Coronary artery (tissue), 2 donors: Measurements from ENCODE around the gene RBM48.
"Not testable (repeated sequence)": the region's sequence is repeated elsewhere in the genome, so short reads cannot be mapped to it uniquely, and the experiment has no call there.

ENCODE experiments used
- DNase-seq: peaks from one replicate; pipeline ENCODE4 v3.0.0-alpha.2; 2017; ENCODE audit warnings: low spot score
- H3K27ac ChIP-seq, 2 donors: fragments of 200-600 bp; sonication (generic); one replicate each; pipeline ENCODE4 v1.5.1; 2016 to 2019
- H3K4me3 ChIP-seq: fragments of 200-600 bp; sonication (generic); 2 replicates; pipeline ENCODE4 v1.5.1; 2016; ENCODE audit warnings: mild to moderate bottlenecking, moderate library complexity
- TF ChIP-seq, protein P1 (sequence below): fragments of 200-600 bp; sonication (generic); IDR thresholded peaks from one replicate; pipeline ENCODE4 v1.5.1; 2019; ENCODE audit warnings: antibody characterized with exemption

Gene RBM48

DNA sequence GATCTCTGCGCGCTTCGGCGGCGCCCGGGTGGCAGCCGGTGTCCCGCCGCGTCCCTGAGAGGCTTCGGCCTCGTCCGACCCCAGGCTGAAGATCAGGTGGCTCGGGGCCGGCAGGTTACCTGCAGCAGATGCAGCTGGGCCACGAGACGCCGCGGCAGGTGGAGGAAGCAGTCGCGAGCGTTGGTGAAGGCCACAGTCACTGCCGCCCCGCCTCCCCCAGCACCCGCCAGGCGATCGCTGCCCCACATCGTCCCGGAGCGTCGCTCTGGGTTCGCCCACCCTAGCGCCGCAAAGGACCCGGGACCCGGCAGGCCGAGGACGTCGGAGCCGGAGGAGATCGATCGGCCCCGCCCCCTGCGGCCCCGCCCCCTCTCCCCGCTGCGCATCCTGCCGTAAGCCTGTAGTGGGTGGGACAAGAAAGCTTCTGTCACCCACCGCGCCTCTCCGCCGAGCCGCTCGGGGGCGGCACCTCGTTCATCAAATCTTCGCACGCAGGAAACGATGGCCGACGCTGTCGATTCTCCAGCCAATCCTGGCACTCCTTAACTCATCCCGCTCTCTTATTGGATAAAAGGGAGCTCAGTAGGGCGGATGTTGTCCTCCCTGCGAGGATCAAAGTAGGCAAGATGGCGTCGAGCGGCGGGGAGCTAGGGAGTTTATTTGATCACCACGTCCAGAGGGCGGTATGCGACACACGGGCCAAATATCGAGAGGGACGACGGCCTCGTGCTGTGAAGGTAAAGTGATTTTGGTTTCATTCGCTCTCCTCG is at the start of gene RBM48, which contains the start of gene PEX1:
Gene RBM48, plus strand, starts transcription at position 608 of the 770 bp plus-strand sequence. Its CDS starts 19 bp downstream, at position 627.
Gene PEX1, minus strand, starts transcription at position 333 of the 770 bp plus-strand sequence. Its CDS starts 85 bp downstream, at position 248.
- Histone ChIP-seq H3K4me3 (peak within 1 kb of the TSS; percentile 99), H3K27ac (peak within 1 kb of the TSS; percentile 86 to 90)
- TF ChIP-seq, protein P1, sequence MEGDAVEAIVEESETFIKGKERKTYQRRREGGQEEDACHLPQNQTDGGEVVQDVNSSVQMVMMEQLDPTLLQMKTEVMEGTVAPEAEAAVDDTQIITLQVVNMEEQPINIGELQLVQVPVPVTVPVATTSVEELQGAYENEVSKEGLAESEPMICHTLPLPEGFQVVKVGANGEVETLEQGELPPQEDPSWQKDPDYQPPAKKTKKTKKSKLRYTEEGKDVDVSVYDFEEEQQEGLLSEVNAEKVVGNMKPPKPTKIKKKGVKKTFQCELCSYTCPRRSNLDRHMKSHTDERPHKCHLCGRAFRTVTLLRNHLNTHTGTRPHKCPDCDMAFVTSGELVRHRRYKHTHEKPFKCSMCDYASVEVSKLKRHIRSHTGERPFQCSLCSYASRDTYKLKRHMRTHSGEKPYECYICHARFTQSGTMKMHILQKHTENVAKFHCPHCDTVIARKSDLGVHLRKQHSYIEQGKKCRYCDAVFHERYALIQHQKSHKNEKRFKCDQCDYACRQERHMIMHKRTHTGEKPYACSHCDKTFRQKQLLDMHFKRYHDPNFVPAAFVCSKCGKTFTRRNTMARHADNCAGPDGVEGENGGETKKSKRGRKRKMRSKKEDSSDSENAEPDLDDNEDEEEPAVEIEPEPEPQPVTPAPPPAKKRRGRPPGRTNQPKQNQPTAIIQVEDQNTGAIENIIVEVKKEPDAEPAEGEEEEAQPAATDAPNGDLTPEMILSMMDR: no peak
- peak; percentile 99 for DNase-seq

DNA sequence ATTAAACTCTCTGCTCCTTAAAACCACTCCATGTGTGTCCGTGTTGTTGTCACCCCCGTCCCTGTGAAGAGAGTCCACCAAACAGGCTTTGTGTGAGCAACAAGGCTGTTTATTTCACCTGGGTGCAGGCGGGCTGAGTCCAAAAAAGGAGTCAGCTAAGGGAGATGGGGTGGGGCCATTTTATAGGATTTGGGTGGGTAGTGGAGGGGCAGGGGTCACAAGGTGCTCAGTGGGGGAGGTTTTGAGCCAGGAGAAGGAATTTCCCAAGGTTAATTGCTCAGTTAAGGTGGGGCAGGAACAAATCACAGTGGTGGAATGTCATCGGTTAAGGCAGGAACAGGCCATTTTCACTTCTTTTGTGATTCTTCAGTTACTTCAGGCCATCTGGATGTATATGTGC is 49.4 kb upstream of the RBM48 start:
- H3K27ac ChIP-seq, DNase-seq, H3K4me3 ChIP-seq: not testable (repeated sequence)

DNA sequence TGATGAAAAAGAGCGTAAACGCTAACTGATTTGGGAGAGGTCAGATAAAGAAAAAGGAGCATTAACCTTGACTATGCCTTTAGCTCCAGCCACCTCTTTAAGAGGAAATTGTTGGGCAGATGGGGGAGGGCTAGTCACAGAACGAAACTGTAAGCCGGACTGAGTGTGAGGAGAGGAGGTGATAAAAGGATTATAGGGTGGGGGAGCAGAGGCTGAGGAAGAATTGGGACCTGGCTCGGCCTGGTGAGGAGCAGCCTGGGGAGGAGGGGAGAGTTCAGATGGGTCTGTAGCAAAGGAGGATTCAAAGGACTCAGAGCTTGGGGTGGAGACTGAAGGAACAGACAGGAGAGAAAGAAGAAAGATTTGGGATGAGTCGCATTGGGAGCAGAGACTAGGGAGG is 45.0 kb upstream of the RBM48 start:
- H3K27ac ChIP-seq, DNase-seq, H3K4me3 ChIP-seq: not testable (repeated sequence)

DNA sequence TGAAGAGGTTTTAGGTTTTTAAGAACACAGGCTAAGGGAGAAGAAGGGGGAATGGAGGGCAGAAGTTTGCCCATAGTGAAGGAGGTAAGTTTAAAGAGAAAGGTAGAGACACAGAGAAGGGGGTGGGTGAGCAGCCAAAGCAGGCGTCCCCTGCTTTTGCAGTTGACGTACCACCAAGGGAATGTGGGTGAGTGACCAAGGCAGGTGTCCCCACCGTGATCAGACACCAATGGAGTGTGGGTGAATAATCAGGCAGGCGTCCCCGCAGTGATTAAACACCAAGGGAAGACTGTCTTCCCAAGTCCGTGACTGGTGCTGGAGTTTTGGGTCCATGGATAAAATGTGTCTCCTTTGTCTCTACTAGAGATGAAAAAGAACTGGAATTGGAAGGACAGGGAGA is 44.4 kb upstream of the RBM48 start:
- DNase-seq, H3K27ac ChIP-seq, H3K4me3 ChIP-seq: not testable (repeated sequence)

DNA sequence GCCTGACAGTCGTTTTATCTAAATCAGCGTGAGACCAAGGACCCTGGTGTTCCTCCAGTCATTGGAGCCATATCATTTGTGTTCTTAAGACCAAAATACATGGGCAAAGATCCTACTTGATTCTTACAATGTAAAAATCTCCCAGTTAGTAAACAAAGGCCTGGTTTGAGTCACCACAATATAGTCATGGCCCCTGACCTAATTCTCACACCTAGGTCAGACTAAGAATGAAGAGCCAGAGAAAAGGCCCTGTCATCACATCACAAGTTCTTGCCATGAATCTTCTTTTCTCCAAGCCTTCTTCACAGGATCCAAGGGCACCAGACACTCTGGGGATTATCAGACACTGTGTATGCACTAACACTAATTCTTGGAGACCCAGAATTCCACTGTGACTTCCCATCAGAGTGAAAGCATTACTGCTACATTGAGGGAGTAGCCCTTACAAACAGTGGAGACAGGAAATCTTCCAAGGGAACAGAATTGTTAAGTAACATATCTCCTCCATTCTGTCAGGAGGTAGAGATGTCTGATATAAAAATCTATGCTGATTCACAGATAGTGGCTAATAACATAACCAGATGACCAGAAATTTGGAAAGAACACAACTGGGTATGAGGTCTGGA is 43.2 kb upstream of the RBM48 start:
- H3K27ac ChIP-seq: no peak overlapping the region
- TF ChIP-seq, protein P1: no peak
- no peak for DNase-seq

DNA sequence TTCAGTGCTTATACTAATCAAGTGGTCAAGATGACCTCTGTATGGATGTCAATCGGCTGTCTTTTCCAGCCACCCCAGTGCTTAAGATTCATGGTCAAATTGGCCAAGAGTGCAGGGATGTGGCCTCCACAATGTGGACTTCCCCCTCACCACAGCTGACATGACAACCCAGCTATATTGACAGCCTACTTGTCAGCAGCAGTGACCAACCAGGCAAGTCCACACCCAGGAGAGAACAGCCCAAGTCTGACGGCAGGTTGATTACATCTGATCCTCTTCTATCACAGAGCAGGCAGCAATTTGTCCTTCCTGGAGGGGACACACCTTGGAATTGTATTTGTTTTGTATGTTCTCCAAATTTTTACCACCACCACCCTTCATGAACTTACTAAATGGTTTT is 42.6 kb upstream of the RBM48 start:
- TF ChIP-seq, protein P1: no peak
- Histone ChIP-seq H3K4me3 (no peak overlapping the region), H3K27ac (no peak overlapping the region)
- no peak for DNase-seq

More for the DNA sequence above, 43.2 kb upstream of the RBM48 start:
- no peak overlapping the region for H3K4me3 ChIP-seq

DNA sequence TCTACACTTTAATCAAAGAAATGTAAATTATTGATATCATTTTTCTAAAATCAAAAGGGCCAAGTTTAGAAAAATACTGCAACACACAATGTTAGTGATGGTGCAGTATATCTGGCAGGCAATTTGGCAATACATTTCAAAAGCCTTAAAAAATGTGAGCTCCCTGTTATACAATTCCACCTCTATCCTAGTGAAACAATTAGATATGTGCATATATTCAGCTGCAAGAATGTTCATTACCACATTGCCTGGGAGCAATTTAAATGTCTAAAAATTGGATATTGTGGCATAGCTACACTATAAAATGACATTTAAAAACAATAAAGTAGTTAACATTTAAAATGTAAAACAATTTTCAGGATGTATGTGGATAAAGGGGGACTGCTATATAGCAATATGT is 40.8 kb upstream of the RBM48 start:
- no peak overlapping the region for H3K4me3 ChIP-seq
- no peak overlapping the region for H3K27ac ChIP-seq
- no peak for DNase-seq
- TF ChIP-seq, protein P1: no peak

DNA sequence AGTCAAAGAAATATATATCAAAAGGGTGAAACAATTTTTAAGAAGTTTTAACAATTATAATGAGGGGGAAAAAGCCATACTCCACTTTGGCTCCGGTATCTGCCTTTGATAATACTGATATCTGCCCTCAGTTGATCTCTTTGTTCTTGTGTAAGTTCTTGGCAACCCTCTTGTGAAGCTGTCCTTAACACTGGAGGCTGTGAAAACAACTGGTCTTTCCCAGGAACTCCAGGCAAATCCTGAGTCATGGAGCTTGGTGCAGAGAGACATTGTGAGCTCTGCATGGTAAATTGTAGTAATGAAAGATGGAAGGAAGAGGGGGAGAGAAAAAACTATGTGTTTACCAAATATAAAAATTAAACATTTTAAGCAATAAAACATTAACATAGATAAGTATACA is 39.0 kb upstream of the RBM48 start:
- DNase-seq: no peak
- Histone ChIP-seq H3K4me3 (no peak overlapping the region), H3K27ac (no peak overlapping the region)
- TF ChIP-seq, protein P1: no peak
